AG04450 (cell line): ENCODE results near the gene HIBCH. TPM values are rescaled to one million over a fixed set of nuclear protein-coding genes. Genes with fewer than 3 reads are reported as not detected.

Source experiments
- CTCF ChIA-PET: fragments of 300-600, 350-600 bp; formaldehyde crosslinking; extraction: SDS; loops from one replicate; lab custom pipeline; 2022; ENCODE audit warnings: antibody characterized with exemption, inconsistent platforms; lab: Charles Lee
- POLR2A ChIA-PET: fragments of 350-600 bp; formaldehyde crosslinking; extraction: SDS; loops from one replicate; lab custom pipeline; 2021; ENCODE audit warnings: antibody characterized with exemption, inconsistent platforms; lab: Yijun Ruan, JAX
- DNase-seq: peaks from one replicate; pipeline ENCODE4 v3.0.0-alpha.2; 2011; ENCODE audit warnings: low read depth, low spot score
- H3K27ac ChIP-seq: one replicate; pipeline ENCODE4 v1.5.1; 2012; ENCODE audit warnings: low read depth, low read length, control low read depth
- H3K27me3 ChIP-seq: one replicate; pipeline ENCODE4 v1.6.0; 2012; ENCODE audit warnings: low read length; ENCODE audit not compliant: control insufficient read depth, insufficient read depth
- H3K4me3 ChIP-seq: 2 replicates; pipeline ENCODE4 v1.5.1; 2011; ENCODE audit warnings: mild to moderate bottlenecking, low read depth, low read length, control low read depth
- H3K9me3 ChIP-seq: 2 replicates; pipeline ENCODE4 v1.5.1; 2012; ENCODE audit warnings: low read length; ENCODE audit not compliant: control insufficient read depth, insufficient read depth
- polyA plus RNA-seq: library from polyadenylated mRNA; depleted of rRNA; stranded (reverse); fragments of >200 nt; gene quantifications from 2 replicates; pipeline ENCODE4 v1.2.3, GENCODE V29; 2011
- TF ChIP-seq, protein P1 (sequence below): IDR thresholded peaks from 2 replicates; pipeline ENCODE4 v1.5.1; 2011; ENCODE audit warnings: low read depth, low read length, control low read depth, inconsistent platforms

HIBCH gene
- polyA plus RNA-seq, 1 experiment = 23.8 TPM

DNA sequence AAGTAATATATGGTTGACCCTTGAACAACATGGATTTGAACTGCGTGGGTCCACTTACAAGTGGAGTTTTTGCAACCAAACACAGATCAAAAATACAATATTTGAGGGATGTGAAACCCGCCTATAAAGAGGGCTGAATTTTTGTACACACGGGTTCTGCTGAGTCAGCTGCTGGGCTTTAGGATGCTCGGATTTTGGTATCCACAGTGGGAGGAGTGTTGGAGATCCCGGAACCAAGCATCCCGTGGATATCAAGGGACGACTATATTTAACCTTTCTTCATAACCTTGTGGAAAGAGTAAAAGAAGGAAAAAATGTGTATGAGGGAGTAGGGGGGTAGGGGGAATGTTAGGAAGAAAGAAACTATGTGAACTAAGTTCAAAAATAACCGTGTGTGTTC, 13.8 kb upstream of the HIBCH start:
- no peaks in the 10 kb centered on the region for H3K27me3 ChIP-seq
- POLR2A ChIA-PET = no interaction called here
- CTCF ChIA-PET = interaction anchor here (0.6 to 1.0 kb wide), 2 partner anchors 13 to 178 kb away, joined by 3 to 4 read pairs; no protein-coding TSS in a partner anchor
- no peaks in the 10 kb centered on the region for H3K9me3 ChIP-seq
- TF ChIP-seq, protein P1, sequence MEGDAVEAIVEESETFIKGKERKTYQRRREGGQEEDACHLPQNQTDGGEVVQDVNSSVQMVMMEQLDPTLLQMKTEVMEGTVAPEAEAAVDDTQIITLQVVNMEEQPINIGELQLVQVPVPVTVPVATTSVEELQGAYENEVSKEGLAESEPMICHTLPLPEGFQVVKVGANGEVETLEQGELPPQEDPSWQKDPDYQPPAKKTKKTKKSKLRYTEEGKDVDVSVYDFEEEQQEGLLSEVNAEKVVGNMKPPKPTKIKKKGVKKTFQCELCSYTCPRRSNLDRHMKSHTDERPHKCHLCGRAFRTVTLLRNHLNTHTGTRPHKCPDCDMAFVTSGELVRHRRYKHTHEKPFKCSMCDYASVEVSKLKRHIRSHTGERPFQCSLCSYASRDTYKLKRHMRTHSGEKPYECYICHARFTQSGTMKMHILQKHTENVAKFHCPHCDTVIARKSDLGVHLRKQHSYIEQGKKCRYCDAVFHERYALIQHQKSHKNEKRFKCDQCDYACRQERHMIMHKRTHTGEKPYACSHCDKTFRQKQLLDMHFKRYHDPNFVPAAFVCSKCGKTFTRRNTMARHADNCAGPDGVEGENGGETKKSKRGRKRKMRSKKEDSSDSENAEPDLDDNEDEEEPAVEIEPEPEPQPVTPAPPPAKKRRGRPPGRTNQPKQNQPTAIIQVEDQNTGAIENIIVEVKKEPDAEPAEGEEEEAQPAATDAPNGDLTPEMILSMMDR = no peak
- H3K4me3 ChIP-seq = no peak overlapping the region
- no peak for DNase-seq
- no peak overlapping the region for H3K27ac ChIP-seq

- DNase-seq = no peak
- ChIA-PET POLR2A (no interaction called here), CTCF (interaction anchor here (1.0 to 1.7 kb wide), 2 partner anchors 16 to 182 kb away, joined by 5 to 7 read pairs; no protein-coding TSS in a partner anchor)
- Histone ChIP-seq H3K27me3 (no peaks in the 10 kb centered on the region), H3K27ac (no peak overlapping the region), H3K9me3 (no peaks in the 10 kb centered on the region), H3K4me3 (no peak overlapping the region)
- TF ChIP-seq, protein P1 = peak; percentile 34; the same call in 1 of the 2 replicates
These were observed 9.0 kb upstream of the HIBCH start for GRCh38 chr2:190328573-190329147.

GRCh38 chr2:190327867-190328572, 8.4 kb upstream of the HIBCH start:
- no peaks in the 10 kb centered on the region for H3K27me3 ChIP-seq
- no peak overlapping the region for H3K4me3 ChIP-seq
- DNase-seq = no peak
- no peaks in the 10 kb centered on the region for H3K9me3 ChIP-seq
- CTCF ChIA-PET = interaction anchor here (1.0 to 1.7 kb wide), 2 partner anchors 17 to 183 kb away, joined by 5 to 7 read pairs; no protein-coding TSS in a partner anchor
- POLR2A ChIA-PET = no interaction called here
- TF ChIP-seq, protein P1 = no peak
- H3K27ac ChIP-seq = no peak overlapping the region

- TF ChIP-seq, protein P1 = no peak
- ChIA-PET POLR2A (no interaction called here), CTCF (no interaction called here)
- Histone ChIP-seq H3K27me3 (no peaks in the 10 kb centered on the region), H3K9me3 (no peaks in the 10 kb centered on the region), H3K27ac (no peak overlapping the region), H3K4me3 (no peak overlapping the region)
- DNase-seq = no peak
These were observed 6.0 kb upstream of the HIBCH start for GRCh38 chr2:190325588-190325987.

DNA sequence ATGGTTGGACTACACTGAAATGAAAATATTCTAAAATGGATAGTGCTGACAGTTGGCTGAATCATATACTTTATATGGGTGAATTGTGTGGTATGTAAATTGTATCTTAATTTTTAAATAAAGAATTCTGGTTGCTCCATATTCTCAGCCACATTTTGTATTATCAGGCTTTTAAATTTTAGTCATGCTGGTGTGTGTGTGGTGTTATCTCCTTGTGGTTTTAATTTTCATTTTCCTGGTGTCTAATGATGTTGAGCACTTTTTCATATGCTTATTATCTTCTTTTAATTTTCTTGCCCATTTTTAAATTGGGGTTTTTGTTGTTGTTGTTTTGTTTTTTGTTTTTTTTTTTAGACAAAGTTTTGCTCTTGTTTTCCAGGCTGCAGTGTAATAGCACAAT, 3.8 kb upstream of the HIBCH start:
- Histone ChIP-seq H3K9me3 (no peaks in the 10 kb centered on the region), H3K4me3 (no peak overlapping the region), H3K27me3 (no peaks in the 10 kb centered on the region), H3K27ac (no peak overlapping the region)
- TF ChIP-seq, protein P1 = no peak
- DNase-seq = no peak
- POLR2A ChIA-PET = no interaction called here
- CTCF ChIA-PET = no interaction called here
